ENCODE results near the gene PDZK1.
A peak's percentile ranks its signal among the peaks of the same experiment; 100 is the strongest.
"Not testable (repeated sequence)": the region's sequence is repeated elsewhere in the genome, so short reads cannot be mapped to it uniquely, and the experiment has no call there.

PDZK1 gene

GRCh38 chr1:145710291-145711027 lies 3.3 kb upstream of the PDZK1 start:
- no peak for DNase-seq

DNA sequence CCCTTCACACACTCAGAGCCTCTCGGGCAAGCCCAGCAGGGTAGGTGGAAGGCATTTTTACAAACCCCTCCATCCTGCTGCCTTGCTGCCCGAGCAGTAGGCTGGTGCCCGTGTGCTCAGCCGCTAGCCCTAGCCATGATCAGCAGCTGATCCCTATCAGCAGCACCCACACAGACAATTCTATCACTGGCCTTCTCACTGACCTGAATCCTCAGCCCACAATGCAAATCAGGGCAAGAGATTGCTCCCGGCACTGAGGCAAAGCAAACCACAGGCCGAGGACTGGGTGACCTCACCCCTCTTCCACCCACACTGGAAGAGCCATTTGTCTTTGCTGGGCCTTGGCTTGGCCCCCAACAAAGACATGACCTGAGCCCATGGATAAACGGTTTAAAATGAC lies 895 bp upstream of the PDZK1 start:
- no peak for DNase-seq

GRCh38 chr1:145706086-145706664 lies 993 bp downstream of the PDZK1 start:
- DNase-seq: no peak

DNA sequence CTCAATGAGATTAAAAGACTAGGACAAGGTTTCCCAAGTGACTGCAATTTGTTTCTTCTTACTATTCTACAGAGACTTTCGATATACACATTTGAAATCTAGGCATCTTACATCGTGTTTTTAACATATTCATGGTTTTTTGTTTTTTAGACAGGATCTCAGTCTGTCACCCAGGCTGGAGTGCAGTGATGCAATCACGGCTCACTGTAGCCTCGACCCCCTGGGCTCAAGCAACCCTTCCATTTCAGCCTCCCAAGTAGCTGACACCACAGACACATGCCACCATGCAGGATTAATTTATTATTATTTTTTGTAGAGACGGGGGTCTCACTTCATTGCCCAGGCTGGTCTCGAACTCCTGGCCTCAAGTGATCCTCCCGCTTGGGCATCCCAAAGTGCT lies 1.5 kb downstream of the PDZK1 start:
- no peak for DNase-seq

DNA sequence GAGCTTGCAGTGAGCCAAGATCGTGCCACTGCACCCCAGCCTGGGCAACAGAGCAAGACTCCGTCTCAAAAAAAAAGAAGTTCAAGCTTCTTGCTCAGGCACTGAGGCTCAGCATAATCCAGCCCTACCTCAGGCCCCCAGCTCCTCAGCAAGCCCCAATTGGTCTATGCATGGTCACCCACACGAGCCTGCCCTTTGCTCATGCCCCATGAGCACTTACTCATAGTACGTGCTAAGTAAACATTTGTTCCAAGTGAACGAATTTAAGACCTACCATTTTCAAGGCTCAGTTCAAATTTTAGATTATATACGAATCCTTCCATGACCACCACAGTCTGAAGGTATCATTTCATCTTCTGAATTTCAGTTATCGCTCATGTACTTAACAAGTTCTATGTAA lies 4.3 kb downstream of the PDZK1 start:
- DNase-seq: no peak

GRCh38 chr1:145702052-145702451 lies 5.1 kb downstream of the PDZK1 start:
- no peak for DNase-seq

DNA sequence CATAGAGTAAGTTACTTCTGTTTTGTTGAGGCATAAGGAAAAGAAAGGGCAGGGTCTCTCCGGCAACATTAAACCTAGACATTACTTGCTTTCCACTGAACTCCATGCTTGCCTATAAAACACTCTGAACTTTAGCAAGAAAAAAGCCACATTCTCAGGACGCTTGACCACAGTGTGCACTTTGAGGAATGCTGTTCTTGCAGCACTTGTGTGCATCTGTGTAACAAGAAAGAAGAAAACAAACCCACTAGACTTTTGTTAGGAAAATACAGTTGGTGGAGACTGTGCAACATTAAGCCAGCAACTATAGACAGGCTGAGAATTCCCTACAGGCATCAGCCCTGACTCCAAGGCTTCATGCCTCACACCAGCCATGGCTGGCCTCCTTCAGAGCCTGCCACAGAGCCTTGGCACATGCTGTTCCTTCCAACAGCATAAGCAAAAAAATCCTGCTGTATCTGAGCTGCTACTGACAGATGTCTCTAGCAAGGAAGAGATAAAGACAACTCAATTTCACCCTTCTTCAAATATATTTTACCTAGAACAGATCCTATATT lies 5.8 kb downstream of the PDZK1 start:
- DNase-seq: no peak

DNA sequence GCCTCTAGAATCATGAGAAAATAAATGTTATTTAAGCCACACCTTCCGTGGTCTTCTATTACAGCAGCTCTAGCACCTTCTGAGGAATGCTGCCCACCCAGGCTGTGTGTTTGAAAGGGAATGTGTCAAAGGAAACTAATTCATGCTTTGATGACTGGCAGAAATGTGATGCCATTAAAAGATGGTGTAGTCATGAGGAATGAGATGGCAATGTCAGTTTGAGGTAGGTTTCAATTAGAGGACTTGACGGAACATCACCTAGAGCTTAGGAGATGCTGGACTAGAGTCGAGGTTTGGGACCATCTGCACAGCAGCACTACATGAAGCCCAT lies 10.6 kb downstream of the PDZK1 start:
- no peak for DNase-seq

DNA sequence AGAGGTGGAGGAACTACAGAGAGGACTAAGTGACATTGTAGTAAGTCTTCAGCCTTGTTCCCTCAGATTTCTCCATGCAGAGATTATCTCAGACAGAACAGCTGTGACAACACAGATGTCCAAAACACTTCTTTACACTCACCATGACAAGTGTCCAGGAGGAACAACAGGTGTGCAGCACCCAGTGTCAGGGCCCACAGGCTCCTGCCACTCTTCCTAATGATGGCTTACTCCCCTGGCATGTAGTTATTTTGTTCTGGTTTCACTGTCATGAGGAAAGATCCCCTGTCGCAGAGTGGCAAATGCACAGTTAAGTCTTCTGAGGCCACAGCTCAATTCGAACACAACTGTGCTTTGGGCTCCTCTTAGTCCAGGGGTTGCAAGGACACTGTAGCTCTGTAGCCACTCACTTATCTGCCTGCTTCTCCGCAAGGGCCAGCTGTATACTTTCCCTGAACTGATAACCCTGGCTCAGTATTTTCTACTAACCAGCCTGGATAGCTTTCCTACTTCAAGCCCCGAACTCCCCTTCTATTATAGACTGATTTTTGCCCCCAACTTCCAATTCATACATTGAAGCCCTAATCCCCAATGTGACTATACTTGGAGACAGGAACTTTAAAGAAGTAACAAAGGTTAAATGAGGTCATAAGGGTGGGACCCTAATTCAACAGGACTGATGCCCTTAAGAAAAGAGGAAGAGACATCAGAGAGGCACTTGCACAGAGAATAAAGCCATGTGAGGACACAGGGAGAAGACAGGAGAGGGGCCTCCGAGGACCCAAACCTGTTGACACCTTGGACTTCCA lies 11.1 kb downstream of the PDZK1 start:
- DNase-seq: peak; percentile 46

- DNase-seq: no peak
These were observed 14.3 kb downstream of the PDZK1 start for GRCh38 chr1:145692785-145693443.

DNA sequence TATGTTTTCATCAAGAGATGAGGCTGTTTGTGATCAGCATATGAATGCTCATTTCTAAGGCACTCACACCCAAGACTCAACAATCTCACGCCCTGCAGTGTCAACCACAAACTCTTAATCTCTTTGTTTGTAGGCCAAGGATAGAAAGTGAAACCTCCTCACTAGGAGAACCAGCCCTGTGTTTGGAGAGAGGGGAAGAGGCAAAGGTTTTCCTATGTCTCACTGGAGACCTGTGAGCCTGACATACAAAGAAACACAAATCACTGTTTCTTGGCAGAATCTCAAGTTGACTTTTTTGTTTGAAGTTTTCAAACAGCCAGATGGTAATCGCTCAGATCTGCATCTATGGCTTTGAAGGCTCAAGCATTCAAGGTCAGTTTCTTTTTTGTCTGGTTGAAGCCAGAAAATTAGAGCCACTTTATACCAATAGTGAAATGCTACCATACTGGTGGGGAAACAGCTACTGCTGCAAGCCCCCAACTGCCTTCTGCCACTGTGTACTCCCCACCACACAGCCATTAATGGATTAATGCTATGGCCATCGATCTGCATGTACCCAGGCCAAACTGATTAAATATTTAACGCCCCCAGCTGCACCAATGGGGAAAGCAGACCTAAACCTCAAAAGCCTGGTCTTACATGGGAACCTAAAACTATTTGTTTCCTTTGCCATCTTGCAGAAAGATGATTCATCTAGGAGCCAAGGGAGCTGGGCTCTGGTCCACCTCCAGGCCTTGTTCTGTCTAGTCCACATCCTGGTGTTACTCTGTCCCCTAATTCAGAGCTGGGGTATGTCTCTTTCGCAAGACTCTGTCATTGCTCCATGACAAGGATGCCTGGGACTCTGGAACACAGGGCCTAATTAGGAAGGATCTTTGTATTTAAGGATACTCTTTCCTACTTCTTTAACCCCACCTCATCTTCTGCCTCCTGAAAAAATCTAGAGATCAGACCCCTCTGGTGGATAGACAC lies 16.3 kb downstream of the PDZK1 start:
- peak; percentile 47 for DNase-seq

DNA sequence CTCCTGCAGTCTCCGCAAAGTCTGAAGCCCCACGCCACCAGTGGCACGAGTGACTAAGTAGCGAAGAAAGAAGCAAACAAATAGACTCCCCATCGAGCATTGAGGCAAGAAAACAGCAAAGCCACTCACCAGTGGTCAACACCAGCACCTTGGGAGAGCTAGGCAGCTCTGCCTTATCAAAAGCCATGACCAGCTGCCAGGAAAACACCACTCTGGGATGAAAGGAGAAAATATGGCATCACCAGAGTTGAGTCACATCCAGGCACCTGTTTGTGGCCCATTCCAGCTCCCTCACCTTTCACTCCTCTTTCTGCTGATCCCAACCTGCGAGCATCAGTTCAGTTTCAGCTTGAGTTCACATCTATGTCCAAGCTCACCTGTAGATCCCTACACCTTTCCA lies 17.2 kb downstream of the PDZK1 start:
- DNase-seq: no peak

GRCh38 chr1:145688924-145689323 lies 18.2 kb downstream of the PDZK1 start:
- no peak for DNase-seq

DNA sequence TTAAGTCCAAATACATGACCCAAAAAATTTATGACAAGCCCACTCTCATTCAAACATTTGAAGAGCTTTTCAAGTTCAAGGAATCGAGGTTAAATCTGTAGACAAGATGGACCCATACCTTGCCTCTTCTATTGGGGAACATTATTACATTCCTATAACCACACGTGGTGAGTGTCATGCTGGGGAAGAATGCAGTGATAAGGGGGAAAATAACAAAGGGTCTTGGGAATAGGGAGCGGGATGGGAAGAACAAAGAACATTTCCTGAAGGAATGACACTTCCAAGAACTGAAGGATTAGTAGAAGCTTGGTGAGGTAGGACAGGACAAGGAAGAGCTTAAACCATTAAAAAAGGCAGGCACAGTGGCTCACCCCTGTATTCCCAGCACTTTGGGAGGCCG lies 18.8 kb downstream of the PDZK1 start:
- no peak for DNase-seq

DNA sequence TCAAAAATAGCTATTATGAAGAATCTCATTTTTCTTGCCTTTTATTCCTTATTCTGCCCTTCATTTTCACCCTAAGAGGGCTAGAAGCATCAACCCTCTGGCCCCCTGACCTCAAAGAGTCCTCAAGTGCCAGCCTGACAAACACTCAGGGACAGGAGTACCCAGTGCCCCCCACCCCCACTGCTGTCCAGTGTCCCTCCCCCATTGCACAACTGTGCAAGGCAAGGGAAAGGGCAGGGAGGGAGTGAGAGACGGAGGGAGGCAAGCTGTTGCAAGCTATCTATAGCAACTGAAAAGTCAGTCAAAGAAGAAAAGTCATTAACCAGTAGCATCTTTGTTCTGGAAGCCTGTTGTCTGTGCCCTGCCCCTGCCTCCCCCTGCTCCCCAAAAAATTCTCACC lies 21.1 kb downstream of the PDZK1 start:
- DNase-seq: not testable (repeated sequence)

GRCh38 chr1:145684858-145685257 lies 22.3 kb downstream of the PDZK1 start:
- not testable (repeated sequence) for DNase-seq

- DNase-seq: not testable (repeated sequence)
These were observed 34.0 kb downstream of the PDZK1 start for GRCh38 chr1:145673217-145673616.

- not testable (repeated sequence) for DNase-seq
These were observed 36.0 kb downstream of the PDZK1 start for GRCh38 chr1:145670995-145671745.

DNA sequence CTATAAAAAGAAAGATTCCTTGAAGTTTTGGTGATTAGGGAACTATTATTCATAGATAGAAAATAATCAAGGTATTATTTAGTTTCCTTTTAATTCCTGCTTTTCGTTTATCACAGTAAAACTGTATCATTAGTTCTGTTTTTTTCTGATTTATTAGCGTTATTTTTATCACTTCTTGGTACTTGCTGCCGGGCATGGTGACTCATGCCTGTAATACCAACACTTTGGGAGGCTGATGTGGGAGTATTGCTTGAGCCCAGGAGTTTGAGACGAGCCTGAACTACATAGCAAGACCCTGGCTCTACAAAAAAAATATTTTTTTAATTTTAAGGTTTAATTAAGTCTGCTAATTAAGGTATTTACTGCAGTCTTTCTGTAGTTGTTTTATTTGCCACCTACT lies 42.2 kb downstream of the PDZK1 start:
- DNase-seq: not testable (repeated sequence)

DNA sequence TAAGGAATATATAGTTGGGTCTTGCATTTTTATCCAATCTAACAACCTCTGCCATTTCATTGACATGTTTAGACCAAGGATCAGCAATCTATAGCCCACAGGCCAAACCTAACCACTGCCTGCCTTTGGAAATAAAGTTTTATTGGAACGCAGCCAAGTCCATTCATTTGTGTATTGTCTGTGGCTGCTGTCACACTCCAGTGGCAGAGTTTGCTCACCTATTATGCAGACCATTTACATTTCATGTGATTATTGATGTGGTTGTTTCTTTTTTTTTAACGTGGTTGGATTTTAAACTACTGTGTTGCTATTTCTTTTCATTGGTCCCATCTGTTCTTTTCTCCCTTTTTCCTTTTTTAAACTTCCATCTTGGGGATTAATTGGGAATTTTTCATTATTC lies 44.7 kb downstream of the PDZK1 start:
- DNase-seq: not testable (repeated sequence)

DNA sequence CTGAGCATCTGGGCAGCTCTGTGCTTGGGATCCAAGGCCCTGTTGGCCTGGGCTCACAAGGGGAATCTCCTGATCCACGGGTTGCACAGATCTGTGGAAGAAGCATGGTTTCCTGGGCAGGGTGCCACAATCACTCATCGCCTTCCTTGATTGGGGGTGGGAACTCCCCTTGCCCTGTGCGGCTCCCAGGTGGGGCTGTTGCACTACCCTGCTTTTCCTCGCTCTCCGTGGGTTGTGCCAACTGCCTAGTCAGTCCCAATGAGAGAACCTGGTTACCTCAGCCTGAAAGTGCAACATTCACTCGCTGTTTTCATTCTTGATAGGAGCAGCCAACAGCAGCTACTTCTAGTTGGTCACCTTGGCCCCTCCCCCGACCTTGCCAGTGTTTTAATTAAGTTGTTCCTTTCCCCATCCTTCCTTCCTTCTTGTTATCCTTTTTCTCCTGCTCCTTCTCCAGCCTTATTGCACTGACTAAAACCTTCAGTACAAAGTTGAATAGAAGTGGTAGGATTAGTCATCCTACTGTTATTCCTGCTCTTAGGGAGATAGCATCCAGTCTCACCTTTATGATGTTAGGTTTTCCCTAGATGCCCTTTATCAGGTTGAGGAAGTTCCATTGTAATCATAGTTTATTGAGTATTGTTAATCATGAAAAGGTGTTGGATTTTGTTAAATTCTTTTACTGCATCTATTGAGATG lies 50.8 kb downstream of the PDZK1 start:
- DNase-seq: not testable (repeated sequence)
